Glomerular endothelial cell (primary cell): ENCODE data around the gene IL11RA. TPM values are rescaled to one million over a fixed set of nuclear protein-coding genes. Genes with fewer than 3 reads are reported as not detected.
A peak's percentile ranks its signal among the peaks of the same experiment; 100 is the strongest.

Experiments used
- DNase-seq: peaks from one replicate; pipeline ENCODE4 v3.0.0-alpha.2; 2011; ENCODE audit warnings: low read depth, low spot score; ENCODE audit errors: extremely low read depth
- total RNA-seq: library from RNA; depleted of rRNA; stranded (reverse); fragments of >200 nt; gene quantifications from 2 replicates; pipeline ENCODE4 v1.2.3, GENCODE V29; 2015

IL11RA gene
- total RNA-seq, 1 donor from 2014 or later: 9.3 TPM

DNA sequence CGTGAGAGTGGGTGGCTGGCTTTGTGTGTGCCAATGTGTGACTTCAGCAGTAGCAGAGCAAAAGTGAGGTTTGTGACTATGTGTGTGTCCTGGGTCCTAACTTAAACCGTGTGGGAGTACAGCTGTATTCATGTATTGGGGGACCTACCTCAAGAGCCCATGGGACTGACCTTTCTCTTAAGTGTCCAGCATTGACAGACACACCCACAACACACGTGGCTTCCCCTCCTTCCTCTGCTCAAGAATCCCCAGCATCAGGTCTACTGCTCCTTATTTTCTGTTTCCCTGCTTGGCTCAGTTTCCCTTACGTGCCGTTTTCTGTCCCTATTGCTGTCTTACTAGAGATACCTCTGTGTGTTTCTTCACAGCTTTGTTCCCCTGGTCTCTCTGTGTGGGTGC, 616 bp downstream of the IL11RA start:
- no peak for DNase-seq

GRCh38 chr9:34653151-34654072, 1.4 kb downstream of the IL11RA start:
- no peak for DNase-seq

- no peak for DNase-seq
These were observed 2.5 kb downstream of the IL11RA start for GRCh38 chr9:34654323-34655051.

DNA sequence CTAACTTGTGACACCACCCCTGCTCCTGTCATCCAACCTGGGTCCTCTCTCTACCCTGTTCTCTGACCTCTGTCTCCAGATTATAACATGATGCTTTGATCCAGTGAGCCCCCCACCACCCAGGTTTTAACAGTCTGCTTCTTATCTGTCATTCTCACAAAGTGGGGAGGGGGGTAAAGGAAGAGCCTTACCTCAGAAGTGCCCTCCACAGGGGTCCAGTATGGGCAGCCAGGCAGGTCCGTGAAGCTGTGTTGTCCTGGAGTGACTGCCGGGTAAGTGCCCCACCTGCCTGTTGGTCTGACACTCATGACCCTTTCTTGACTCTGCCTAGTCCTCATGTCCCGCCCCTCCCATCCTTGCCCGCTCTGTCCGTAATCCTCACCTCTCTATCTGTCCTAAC, 3.4 kb downstream of the IL11RA start:
- no peak for DNase-seq

- no peak for DNase-seq
These were observed 5.0 kb downstream of the IL11RA start for GRCh38 chr9:34656992-34657391.

GRCh38 chr9:34658461-34658860, 6.5 kb downstream of the IL11RA start:
- DNase-seq: no peak

DNA sequence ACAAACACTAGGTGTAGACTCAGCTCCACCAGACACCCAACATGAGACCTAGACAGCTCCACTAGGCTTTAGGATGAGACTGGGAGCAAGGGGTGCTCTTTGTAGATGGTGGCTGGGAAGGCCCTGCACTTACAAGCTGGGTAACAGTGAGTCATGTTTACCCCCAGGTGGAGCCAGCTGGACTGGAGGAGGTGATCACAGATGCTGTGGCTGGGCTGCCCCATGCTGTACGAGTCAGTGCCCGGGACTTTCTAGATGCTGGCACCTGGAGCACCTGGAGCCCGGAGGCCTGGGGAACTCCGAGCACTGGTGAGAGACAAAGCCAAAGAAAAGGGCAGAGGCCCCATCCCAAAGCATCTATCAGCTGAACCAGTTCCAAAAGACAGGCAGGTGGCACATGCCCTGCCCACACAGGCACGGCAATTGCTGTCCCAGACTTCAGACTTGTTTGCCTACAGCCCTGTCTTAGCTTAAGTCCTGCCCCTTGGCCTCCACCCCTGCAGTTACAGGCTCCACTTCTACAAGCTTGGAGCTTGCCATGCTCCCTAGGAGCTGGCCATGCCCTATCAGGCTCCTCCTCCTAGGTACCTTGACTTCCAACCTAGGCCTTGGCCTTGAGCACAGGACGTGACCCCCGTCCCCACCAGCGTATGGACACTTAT, 7.7 kb downstream of the IL11RA start:
- no peak for DNase-seq

DNA sequence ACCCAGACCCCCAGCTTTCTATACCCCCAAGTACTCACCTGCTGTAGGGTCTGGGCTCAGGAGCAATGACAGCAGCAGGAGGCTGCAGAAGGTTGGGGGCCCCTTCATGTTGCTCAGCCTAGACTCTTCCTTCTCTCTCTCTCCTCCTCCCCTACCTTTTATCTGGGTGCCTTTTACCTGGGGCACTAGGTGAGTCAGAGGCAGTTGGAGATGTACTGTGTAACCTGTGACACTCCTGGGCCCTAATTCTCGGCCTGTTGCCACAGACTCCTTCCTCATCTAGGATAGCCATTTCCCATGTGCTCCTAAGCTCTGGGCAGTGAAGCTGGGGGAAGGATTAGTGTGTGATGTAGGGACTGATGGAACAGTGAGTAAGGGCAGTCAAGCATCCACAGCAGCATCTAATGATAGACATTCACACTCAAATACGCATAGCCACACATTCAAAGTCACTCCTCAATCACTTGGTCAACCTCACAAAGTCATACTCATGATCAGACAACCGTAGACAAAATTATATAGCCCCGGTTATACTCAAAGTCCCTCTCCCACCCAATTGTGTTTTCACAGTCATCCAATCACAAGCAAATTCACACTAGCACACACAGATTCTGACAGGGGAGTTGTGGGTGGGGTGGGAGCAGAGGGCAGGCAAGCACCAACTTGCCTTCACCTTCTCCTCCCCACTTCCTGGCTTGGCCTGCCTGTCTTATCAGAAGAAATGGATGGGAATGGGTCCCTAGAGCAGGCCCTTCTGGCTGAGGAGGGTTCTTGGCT, 10.7 kb downstream of the IL11RA start, which contains the start of gene CCL27:
Gene CCL27, minus strand, starts transcription at position 132 of the 777 bp plus-strand sequence. Its CDS starts 24 bp downstream, at position 108.
- DNase-seq: no peak

GRCh38 chr9:34663303-34663605, 11.3 kb downstream of the IL11RA start:
- no peak for DNase-seq

GRCh38 chr9:34664281-34665066, 12.5 kb downstream of the IL11RA start:
- no peak for DNase-seq

- DNase-seq: no peak
These were observed 13.0 kb downstream of the IL11RA start for GRCh38 chr9:34665067-34665380.

- DNase-seq: no peak
These were observed 13.6 kb downstream of the IL11RA start for GRCh38 chr9:34665381-34666250.

- no peak for DNase-seq
These were observed 18.0 kb downstream of the IL11RA start for GRCh38 chr9:34669809-34670562.

DNA sequence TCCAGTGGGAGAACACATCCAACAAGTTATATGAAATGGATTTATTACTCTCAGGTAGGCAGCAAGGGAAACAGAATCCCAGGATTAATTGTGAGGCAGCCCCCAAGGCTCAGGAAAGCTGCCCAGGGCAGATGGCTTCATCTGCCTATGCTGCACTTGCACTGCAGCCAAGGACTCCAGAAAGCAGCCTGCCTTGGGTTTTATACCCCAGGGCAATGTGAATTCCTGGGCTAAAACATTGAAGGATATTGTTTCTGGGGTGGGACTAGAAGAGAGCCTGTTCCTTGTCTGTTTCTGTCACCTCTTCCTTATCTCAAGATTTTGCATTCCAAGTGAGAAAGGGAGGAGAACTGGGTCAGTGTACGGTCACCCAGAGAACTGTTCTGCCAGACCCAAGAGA, 19.3 kb downstream of the IL11RA start:
- no peak for DNase-seq

GRCh38 chr9:34674440-34674839, 22.5 kb downstream of the IL11RA start:
- DNase-seq: no peak

DNA sequence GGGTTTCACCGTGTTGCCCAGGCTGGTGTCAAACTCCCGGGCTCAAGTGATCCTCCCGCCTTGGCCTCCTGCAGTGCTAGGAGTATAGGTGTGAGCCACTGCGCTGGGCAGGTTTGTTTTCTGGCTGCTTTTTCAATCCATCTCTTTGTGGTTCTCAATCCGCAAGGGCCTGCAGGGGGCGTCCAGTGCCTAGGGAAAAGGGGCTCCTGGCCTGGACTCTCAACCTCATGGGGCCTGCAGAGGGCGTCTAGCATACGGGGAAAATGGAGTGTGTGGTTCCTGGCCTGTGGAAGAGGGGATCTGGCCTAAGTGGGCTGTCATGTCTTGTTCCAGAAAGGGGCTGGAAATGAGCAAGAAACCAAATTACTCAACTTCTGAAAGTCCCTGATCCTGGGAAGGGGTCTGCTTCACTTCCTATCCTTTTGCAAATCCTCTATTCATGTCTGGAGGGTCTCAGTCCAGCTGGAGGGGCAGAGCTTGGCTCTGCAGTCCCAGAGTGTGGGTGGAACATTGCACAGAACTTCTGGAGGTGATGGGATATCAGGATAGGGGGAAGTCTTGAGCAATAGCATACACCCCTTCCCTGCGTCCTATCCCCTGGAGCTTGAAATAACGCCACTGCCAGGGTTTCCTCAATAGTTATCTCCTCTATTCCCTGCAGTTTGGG, 23.2 kb downstream of the IL11RA start:
- DNase-seq: peak; percentile 34

DNA sequence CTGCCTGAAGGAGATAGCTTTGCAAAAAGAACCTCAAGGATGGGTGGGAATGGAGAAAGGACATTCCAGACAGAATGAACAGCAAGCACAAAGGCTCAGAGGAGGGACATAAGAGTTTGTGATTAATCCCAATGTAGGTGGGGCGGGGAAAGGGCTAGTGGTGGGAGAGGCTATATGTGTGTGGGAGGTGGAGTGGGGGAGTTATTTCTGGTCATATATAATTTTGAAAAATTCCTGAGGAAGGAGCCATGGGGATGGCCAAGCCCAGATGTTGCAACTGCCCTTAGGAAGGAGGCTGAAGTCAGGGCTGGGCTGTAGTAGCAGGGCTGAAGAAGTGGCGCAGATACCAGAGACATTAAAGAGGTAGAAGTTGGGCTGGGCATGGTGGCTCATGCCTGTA, 23.9 kb downstream of the IL11RA start:
- DNase-seq: no peak

DNA sequence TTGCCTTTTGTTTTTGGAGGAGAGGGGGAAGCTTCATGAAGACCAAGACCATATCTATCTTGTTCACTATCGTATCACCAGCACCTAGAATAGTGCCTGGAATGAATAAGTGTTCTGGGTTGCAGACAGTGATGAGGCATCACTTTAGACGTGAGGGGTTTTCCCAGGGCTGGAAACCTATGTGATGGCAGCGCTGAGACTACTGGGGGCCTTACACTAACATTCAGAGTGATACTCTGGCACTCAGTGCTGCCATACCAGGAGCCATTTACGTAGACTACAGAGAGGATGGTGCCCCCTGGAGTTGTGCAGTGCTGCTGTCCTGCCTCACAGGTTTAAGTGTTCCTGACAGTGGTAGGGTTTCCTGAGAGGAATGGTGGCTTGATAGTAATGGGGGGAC, 32.2 kb downstream of the IL11RA start:
- no peak for DNase-seq
